Omental fat pad (tissue), 4 donors: Measurements from ENCODE around the gene PAK1IP1. TPM values are rescaled to one million over a fixed set of nuclear protein-coding genes. Genes with fewer than 3 reads are reported as not detected.

ENCODE experiments used
- ATAC-seq: fragments of 150-250 bp; one replicate; pipeline ENCODE4 v1.9.1; 2016; ENCODE audit warnings: mild to moderate bottlenecking, moderate library complexity; ENCODE audit not compliant: low FRiP score
- DNase-seq: peaks from one replicate; pipeline ENCODE4 v3.0.0-alpha.2; 2019; ENCODE audit warnings: low spot score
- total RNA-seq, 4 donors: library from RNA; depleted of rRNA; stranded (reverse); fragments of >200 nt; gene quantifications; one replicate each; pipeline ENCODE4 v1.1.0, GENCODE V29; 2016
- TF ChIP-seq, protein P1 (sequence below), 3 donors: fragments of 450-650 bp; IDR thresholded peaks; one replicate each; pipeline ENCODE4 v1.5.1; 2016 to 2017; ENCODE audit warnings: antibody characterized with exemption in 3 of 3, mild to moderate bottlenecking in 3 of 3, moderate library complexity in 2 of 3

The PAK1IP1 gene
- total RNA-seq, 4 donors from 2014 or later: 10.7 to 36.5 (median 15.1) TPM

DNA sequence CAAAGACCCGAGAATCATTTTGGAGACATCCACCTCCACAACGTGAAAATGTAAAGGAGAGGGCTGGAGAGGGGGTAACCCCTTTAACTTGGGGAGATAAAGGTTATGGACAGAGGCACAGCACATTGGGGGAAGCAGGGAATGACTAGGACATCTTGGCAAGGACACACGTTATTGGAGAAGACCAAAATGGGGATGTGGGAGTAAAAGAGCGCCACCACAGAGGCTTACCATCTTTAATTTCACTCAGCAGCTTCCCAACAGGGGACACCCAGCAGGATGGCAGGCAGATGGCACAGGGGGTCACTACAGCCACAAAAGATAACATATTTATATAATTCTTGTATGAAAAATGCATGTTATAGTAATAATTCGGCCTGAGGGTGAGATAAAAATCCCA lies 10.2 kb upstream of the PAK1IP1 start:
- DNase-seq (no peak), ATAC-seq (no peak)
- TF ChIP-seq, protein P1, sequence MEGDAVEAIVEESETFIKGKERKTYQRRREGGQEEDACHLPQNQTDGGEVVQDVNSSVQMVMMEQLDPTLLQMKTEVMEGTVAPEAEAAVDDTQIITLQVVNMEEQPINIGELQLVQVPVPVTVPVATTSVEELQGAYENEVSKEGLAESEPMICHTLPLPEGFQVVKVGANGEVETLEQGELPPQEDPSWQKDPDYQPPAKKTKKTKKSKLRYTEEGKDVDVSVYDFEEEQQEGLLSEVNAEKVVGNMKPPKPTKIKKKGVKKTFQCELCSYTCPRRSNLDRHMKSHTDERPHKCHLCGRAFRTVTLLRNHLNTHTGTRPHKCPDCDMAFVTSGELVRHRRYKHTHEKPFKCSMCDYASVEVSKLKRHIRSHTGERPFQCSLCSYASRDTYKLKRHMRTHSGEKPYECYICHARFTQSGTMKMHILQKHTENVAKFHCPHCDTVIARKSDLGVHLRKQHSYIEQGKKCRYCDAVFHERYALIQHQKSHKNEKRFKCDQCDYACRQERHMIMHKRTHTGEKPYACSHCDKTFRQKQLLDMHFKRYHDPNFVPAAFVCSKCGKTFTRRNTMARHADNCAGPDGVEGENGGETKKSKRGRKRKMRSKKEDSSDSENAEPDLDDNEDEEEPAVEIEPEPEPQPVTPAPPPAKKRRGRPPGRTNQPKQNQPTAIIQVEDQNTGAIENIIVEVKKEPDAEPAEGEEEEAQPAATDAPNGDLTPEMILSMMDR (IDR thresholded peaks at IDR 0.05): no peak

DNA sequence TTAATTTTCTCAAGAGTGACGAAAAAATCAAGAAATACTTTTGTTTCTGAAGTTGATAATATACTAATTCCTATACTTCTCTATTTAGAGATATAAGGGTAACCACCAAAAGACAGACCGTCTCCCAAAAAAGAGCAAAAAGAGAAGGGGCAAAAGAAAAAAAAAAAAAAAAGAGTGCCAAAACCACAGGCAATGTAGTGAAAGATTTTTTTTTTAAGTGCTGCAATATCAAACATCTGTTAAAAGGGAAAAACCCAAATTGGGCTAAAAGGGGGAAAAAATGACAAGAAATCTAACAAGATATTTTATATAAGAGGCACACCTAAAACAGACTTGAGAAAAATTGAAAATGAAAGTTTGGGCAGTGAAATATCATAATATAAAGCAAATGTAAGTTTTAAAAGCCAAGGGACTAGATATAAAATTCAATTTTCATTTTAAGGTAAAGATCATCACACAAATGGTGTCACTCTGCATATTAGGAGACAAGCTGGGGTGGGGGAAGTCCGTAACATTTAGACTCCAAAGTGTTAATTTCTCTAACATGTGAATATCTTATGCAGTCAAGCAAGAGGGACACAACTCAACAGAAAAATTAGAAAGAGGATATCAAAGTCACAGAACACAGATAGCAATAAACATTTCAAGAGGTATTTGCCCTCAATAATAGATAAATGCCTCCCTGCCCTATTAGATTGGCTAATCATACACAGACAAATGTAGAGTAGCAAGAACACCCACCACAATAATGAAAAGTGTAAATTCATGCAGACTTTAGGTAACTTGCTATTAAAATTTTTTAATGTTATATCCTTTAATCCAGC lies 9.5 kb upstream of the PAK1IP1 start:
- TF ChIP-seq, protein P1 (IDR thresholded peaks at IDR 0.05): no peak
- DNase-seq (no peak), ATAC-seq (no peak)

DNA sequence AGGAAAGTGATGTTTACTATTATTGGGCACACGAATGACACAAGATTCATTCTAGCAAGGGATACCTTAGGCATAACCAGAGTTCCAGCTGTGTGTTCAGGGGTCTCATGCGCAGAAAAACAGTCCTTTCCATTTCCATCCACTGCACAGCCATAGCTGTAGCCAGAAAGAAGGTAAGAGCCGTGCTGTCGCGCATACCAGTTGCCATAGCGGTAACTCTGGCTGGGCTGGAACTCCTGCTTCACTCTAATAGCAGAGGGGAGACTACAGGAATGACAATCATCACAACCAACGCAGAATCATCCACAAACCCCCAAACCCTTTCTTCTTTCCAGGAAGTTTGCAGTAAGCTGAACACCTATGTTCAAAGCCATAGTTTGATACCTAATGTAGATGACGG lies 7.9 kb upstream of the PAK1IP1 start:
- DNase-seq: no peak

DNA sequence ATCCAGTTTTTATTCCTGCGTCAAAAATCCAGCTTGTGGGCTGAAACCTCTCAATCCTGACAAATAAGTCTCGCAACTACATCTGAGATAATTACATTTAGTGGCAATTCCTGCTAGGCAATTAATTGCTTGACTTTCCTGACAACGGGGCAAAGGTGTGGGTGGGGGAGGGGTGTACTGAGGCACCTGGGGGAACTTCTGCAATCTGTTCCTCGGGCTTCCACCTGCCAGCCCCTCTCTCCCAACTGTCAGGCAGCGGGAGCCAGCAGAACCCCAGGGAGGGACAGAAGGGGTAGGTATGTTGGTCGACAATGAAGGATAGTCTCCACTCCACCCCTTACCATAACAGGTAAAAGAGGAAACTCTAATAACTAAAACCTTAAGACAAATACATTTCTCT lies 7.2 kb upstream of the PAK1IP1 start:
- ATAC-seq: no peak
- TF ChIP-seq, protein P1 (IDR thresholded peaks at IDR 0.05): no peak
- no peak for DNase-seq

More for the DNA sequence above, 7.9 kb upstream of the PAK1IP1 start:
- TF ChIP-seq, protein P1 (IDR thresholded peaks at IDR 0.05): no peak
- no peak for ATAC-seq

DNA sequence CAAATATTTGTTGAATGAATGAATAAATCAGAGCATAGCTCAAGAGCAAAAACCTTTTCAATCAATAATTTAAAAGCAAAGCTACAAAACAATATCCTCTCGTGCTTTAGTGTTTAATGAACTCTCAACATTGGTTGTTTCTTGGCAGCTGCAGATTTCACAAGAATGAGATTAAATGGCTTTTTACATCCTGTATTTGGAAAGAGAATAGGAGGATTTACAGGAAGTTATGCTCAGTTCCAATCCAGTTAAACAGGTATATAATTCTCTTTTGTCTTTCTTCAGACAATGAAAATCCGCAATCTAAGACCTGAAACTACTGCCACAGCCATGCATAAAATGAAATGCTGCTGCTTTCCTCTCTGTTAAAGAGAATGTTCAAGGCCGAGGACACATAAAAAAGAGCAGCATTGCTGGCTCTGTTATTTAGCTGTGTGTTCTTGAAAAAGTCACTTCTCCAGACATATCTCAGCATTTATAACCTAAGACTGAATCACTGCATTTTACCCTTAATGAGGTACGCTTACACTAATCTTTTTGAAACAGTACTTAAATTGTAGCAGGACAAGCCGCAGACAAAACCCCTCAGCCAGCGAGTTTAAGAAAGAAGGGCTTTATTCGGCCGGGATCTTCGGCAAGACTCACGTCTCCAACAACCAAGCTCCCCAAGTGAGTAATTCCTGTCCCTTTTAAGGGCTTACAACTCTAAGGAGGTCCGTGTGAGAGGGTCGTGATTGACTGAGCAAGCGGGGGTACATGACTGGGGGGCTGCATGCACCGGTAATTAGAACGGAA lies 3.9 kb upstream of the PAK1IP1 start:
- no peak for DNase-seq
- TF ChIP-seq, protein P1 (IDR thresholded peaks at IDR 0.05): no peak
- no peak for ATAC-seq

DNA sequence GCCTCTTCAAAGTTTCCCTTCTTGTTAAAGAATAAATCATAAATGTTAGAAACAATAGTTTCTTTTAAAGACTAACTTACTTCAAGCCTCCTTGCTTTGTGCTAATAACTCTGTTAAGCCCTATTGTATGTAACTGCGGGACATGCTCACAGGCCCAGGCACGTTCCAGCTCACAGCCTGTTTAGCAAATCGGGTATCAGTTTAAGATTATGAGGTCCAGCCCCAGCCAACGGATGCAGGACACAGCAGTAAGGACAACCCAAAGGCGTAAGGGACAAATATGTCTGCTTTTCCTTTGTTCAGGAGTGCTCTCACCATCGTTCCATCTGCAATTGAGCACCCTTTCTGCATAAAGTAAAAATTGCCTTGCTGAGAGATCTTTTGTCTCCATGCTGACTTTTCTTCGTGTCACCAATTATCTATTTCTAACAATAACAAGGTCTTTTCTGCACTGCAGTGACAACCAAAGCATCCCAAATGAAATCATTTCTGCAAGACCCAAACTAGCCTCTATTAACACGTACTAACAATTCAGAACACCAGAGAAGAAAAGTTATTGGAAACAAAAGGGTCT lies 1.7 kb upstream of the PAK1IP1 start:
- TF ChIP-seq, protein P1 (IDR thresholded peaks at IDR 0.05): no peak
- DNase-seq (no peak), ATAC-seq (no peak)
